ENCODE results near the gene ALG2.
"Not testable (repeated sequence)": the region's sequence is repeated elsewhere in the genome, so short reads cannot be mapped to it uniquely, and the experiment has no call there.

Gene ALG2

GRCh38 chr9:99255651-99256050 is 33.9 kb upstream of the ALG2 start:
- no peaks in the 10 kb centered on the region for H3K9me3 ChIP-seq (ENCODE audit: control insufficient read depth, insufficient read depth, low read length)
- H3K27ac ChIP-seq (ENCODE audit: low read depth, low read length) = no peak overlapping the region
- H3K4me3 ChIP-seq (ENCODE audit: low read depth, low read length) = no peak overlapping the region
- no peaks in the 10 kb centered on the region for H3K27me3 ChIP-seq (ENCODE audit: control insufficient read depth, insufficient read depth, low read length)
- H3K36me3 ChIP-seq (ENCODE audit: control insufficient read depth, insufficient read depth, low read length) = no peaks in the 10 kb centered on the region
- H3K9ac ChIP-seq (ENCODE audit: low read depth, low read length) = no peak overlapping the region
- H3K4me1 ChIP-seq (ENCODE audit: control insufficient read depth, insufficient read depth, low read length) = peaks cover 9% of the 10 kb centered on the region; the same call in 1 of the 2 replicates

GRCh38 chr9:99253772-99254431 is 32.2 kb upstream of the ALG2 start:
- Histone ChIP-seq H3K4me1 (ENCODE audit: control insufficient read depth, insufficient read depth, low read length) (no peaks in the 10 kb centered on the region; the same call in 1 of the 2 replicates), H3K27ac (ENCODE audit: low read depth, low read length) (no peak overlapping the region), H3K4me3 (ENCODE audit: low read depth, low read length) (no peak overlapping the region), H3K36me3 (ENCODE audit: control insufficient read depth, insufficient read depth, low read length) (no peaks in the 10 kb centered on the region), H3K9ac (ENCODE audit: low read depth, low read length) (no peak overlapping the region), H3K9me3 (ENCODE audit: control insufficient read depth, insufficient read depth, low read length) (no peaks in the 10 kb centered on the region), H3K27me3 (ENCODE audit: control insufficient read depth, insufficient read depth, low read length) (no peaks in the 10 kb centered on the region)

DNA sequence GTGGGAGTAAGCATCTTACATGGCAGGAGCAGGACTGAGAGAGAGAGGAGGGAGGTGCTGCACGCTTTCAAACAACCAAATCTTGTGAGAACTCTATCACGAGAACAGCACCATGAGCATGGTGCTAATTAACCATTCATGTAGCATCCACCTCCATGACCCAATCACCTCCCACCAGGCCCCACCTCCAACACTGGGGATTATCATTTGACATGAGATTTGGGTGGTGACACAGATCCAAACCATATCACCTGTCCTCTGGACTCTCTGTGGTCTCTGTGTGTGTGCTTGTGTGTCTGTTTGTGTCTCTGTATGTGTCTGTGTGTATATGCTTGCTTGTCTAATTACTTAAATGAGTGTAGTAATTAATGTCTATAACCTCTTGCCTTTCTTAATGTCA is 31.4 kb upstream of the ALG2 start:
- no peaks in the 10 kb centered on the region for H3K9me3 ChIP-seq (ENCODE audit: control insufficient read depth, insufficient read depth, low read length)
- H3K27ac ChIP-seq (ENCODE audit: low read depth, low read length) = no peak overlapping the region
- no peaks in the 10 kb centered on the region for H3K36me3 ChIP-seq (ENCODE audit: control insufficient read depth, insufficient read depth, low read length)
- H3K4me1 ChIP-seq (ENCODE audit: control insufficient read depth, insufficient read depth, low read length) = no peaks in the 10 kb centered on the region
- H3K4me3 ChIP-seq (ENCODE audit: low read depth, low read length) = no peak overlapping the region
- H3K9ac ChIP-seq (ENCODE audit: low read depth, low read length) = no peak overlapping the region
- H3K27me3 ChIP-seq (ENCODE audit: control insufficient read depth, insufficient read depth, low read length) = no peaks in the 10 kb centered on the region

- H3K27ac ChIP-seq (ENCODE audit: low read depth, low read length) = no peak overlapping the region
- no peaks in the 10 kb centered on the region for H3K9me3 ChIP-seq (ENCODE audit: control insufficient read depth, insufficient read depth, low read length)
- H3K36me3 ChIP-seq (ENCODE audit: control insufficient read depth, insufficient read depth, low read length) = no peaks in the 10 kb centered on the region
- H3K4me1 ChIP-seq (ENCODE audit: control insufficient read depth, insufficient read depth, low read length) = no peaks in the 10 kb centered on the region
- H3K4me3 ChIP-seq (ENCODE audit: low read depth, low read length) = no peak overlapping the region
- no peaks in the 10 kb centered on the region for H3K27me3 ChIP-seq (ENCODE audit: control insufficient read depth, insufficient read depth, low read length)
- no peak overlapping the region for H3K9ac ChIP-seq (ENCODE audit: low read depth, low read length)
Measured at GRCh38 chr9:99251157-99251556, 29.4 kb upstream of the ALG2 start.

DNA sequence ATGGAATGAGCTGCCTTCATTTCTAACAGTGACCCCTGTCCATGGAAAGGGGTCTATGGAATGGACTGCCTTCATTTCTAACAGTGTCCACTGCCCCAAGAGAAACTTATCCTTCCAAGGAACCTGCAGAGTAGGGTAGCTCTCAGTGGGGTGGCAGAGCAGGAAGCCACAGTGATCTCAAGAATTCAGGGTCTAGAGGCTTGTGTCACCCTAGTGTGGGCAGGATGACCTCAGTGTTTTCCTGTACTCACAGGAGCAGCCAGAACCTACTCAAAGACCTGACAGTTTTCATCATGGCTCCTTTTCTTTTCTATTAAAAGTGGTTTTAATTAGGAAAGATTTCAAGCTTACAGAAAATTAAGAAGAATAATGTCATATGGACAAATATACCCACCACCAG is 27.9 kb upstream of the ALG2 start:
- no peak overlapping the region for H3K27ac ChIP-seq (ENCODE audit: low read depth, low read length)

DNA sequence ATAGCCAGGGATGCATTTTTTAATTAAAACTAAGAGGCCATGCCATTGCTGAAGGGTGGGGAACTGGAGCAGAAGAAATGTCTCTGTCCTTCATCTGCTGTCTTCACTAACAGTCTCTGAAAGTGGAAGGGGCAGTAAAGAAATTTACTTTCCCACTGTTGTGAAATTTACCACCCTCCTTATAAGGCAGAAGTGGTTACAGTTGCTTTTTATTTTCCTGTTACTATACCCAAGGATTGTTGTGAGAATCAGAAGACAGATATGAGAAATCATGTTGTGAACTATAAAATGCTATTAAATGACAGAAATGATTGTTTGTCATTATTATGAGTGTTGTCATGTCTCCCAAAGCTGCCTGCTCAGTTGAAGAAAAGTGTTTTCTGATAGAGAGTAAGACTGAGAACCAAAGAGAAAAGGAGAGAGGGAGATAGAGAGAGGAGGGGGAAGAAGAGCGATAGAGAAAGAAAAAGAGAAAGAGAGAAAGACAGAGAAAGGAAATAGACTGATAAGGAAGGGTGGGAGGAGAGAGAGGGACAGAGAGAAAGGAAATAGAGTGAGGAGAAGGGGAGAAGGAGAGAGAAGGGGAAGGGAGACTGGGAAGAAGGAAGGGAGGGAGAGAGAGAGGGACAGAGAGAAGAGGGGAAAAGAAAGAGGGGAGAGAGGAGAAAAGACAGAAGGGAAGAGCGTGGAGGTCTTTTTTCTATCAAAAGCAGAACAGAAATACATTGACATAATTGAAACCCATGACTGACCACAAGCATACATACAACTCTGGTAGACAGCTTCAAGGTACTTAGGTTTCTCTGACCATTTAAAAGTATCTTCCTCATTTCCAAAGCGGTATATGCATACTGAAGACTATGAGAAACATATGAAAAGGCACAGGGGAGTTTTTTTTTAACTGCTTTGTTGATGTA is 22.9 kb upstream of the ALG2 start:
- Histone ChIP-seq H3K27ac (ENCODE audit: low read depth, low read length) (no peak overlapping the region), H3K27me3 (ENCODE audit: control insufficient read depth, insufficient read depth, low read length) (no peaks in the 10 kb centered on the region), H3K9ac (ENCODE audit: low read depth, low read length) (no peak overlapping the region), H3K36me3 (ENCODE audit: control insufficient read depth, insufficient read depth, low read length) (peaks cover 3% of the 10 kb centered on the region; the same call in 1 of the 2 replicates), H3K4me1 (ENCODE audit: control insufficient read depth, insufficient read depth, low read length) (no peaks in the 10 kb centered on the region), H3K4me3 (ENCODE audit: low read depth, low read length) (no peak overlapping the region), H3K9me3 (ENCODE audit: control insufficient read depth, insufficient read depth, low read length) (no peaks in the 10 kb centered on the region)

More for the DNA sequence above, 27.9 kb upstream of the ALG2 start:
- no peak overlapping the region for H3K4me3 ChIP-seq (ENCODE audit: low read depth, low read length)
- no peaks in the 10 kb centered on the region for H3K27me3 ChIP-seq (ENCODE audit: control insufficient read depth, insufficient read depth, low read length)
- H3K36me3 ChIP-seq (ENCODE audit: control insufficient read depth, insufficient read depth, low read length) = no peaks in the 10 kb centered on the region
- no peaks in the 10 kb centered on the region for H3K4me1 ChIP-seq (ENCODE audit: control insufficient read depth, insufficient read depth, low read length)
- H3K9ac ChIP-seq (ENCODE audit: low read depth, low read length) = no peak overlapping the region
- H3K9me3 ChIP-seq (ENCODE audit: control insufficient read depth, insufficient read depth, low read length) = no peaks in the 10 kb centered on the region

- H3K4me1 ChIP-seq (ENCODE audit: control insufficient read depth, insufficient read depth, low read length) = no peaks in the 10 kb centered on the region
- no peaks in the 10 kb centered on the region for H3K27me3 ChIP-seq (ENCODE audit: control insufficient read depth, insufficient read depth, low read length)
- H3K9ac ChIP-seq (ENCODE audit: low read depth, low read length) = no peak overlapping the region
- H3K36me3 ChIP-seq (ENCODE audit: control insufficient read depth, insufficient read depth, low read length) = peaks cover 3% of the 10 kb centered on the region; the same call in 1 of the 2 replicates
- H3K4me3 ChIP-seq (ENCODE audit: low read depth, low read length) = no peak overlapping the region
- H3K9me3 ChIP-seq (ENCODE audit: control insufficient read depth, insufficient read depth, low read length) = no peaks in the 10 kb centered on the region
- H3K27ac ChIP-seq (ENCODE audit: low read depth, low read length) = no peak overlapping the region
Measured at GRCh38 chr9:99241106-99241505, 19.4 kb upstream of the ALG2 start.

DNA sequence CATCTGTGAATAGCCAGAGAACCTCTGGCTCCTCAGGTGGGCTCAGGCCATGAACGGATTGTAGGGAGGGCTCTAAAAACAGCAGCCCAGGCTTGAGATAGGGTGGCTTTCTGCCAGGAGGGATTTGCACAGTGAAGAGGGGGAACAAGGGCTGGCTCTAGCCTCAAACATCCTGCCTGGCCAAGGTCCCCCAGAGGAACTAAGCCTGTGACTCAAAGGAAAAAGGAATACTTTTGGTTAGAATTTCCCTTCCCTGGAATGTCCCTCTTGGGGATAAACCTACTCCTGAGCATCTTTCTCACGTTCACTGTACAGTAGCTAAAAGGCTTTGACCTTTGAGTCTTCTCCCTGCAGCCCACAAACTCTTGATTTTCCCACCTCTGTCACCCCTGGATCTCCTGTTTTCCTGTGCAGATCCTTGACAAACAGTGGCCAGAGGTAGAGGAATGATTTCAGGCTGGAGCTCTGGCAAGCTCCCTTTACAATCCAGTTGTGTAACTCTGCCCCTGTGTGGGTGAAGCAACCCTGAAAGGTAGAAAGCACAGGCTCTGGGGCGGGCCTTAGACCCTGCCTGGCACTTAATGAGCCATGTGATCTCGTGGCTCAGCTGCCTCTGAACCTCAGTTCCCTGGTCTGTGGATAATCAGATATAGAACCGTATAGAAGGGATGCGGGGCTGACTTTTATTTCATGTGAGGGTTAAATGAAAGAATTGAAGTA is 17.8 kb upstream of the ALG2 start:
- peaks cover 3% of the 10 kb centered on the region; the same call in 1 of the 2 replicates for H3K36me3 ChIP-seq (ENCODE audit: control insufficient read depth, insufficient read depth, low read length)
- H3K4me3 ChIP-seq (ENCODE audit: low read depth, low read length) = no peak overlapping the region
- H3K9ac ChIP-seq (ENCODE audit: low read depth, low read length) = no peak overlapping the region
- H3K9me3 ChIP-seq (ENCODE audit: control insufficient read depth, insufficient read depth, low read length) = no peaks in the 10 kb centered on the region
- no peaks in the 10 kb centered on the region for H3K4me1 ChIP-seq (ENCODE audit: control insufficient read depth, insufficient read depth, low read length)
- no peak overlapping the region for H3K27ac ChIP-seq (ENCODE audit: low read depth, low read length)
- H3K27me3 ChIP-seq (ENCODE audit: control insufficient read depth, insufficient read depth, low read length) = no peaks in the 10 kb centered on the region

DNA sequence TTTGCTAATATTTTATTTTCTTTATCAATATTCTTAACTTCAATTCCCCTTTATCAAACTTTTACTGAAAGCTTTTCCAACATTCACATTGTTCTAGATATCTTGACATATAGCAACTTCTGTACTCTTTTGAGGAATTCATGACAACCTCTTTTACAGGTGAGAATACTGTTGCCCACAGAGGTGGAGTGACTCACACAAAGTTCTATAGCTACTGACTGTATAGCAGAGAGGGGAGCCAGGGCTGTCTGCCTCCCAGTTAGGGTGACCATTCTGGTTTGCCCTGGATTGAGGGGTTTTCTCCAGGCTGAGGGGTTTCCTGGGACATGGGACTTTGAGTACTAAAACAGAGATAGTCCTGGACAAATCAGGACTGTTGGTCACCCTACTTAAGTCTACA is 16.6 kb upstream of the ALG2 start:
- Histone ChIP-seq H3K27ac (ENCODE audit: low read depth, low read length) (no peak overlapping the region), H3K36me3 (ENCODE audit: control insufficient read depth, insufficient read depth, low read length) (peaks cover 5% of the 10 kb centered on the region; the same call in 1 of the 2 replicates), H3K9me3 (ENCODE audit: control insufficient read depth, insufficient read depth, low read length) (no peaks in the 10 kb centered on the region), H3K4me1 (ENCODE audit: control insufficient read depth, insufficient read depth, low read length) (no peaks in the 10 kb centered on the region), H3K27me3 (ENCODE audit: control insufficient read depth, insufficient read depth, low read length) (no peaks in the 10 kb centered on the region), H3K9ac (ENCODE audit: low read depth, low read length) (no peak overlapping the region), H3K4me3 (ENCODE audit: low read depth, low read length) (no peak overlapping the region)

DNA sequence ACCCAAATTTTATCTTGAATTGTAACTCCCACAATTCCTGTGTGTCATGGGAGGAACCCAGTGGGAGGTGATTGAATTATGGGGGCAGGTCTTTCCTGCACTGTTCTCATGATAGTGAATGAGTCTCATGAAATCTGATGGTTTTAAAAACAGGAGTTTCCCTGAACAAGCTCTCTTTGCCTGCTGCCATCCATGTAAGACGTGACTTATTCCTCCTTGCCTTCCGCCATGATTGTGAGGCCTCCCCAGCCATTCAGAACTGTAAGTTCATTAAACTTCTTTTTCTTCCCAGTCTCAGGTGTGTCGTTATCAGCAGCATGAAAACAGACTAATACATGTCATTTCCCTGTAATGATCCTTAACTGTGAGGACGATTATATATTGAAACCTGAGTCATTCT is 16.1 kb upstream of the ALG2 start:
- H3K27me3 ChIP-seq (ENCODE audit: control insufficient read depth, insufficient read depth, low read length); H3K9ac ChIP-seq (ENCODE audit: low read depth, low read length); H3K4me1 ChIP-seq (ENCODE audit: control insufficient read depth, insufficient read depth, low read length); H3K4me3 ChIP-seq (ENCODE audit: low read depth, low read length); H3K36me3 ChIP-seq (ENCODE audit: control insufficient read depth, insufficient read depth, low read length); H3K27ac ChIP-seq (ENCODE audit: low read depth, low read length); H3K9me3 ChIP-seq (ENCODE audit: control insufficient read depth, insufficient read depth, low read length): not testable (repeated sequence)

DNA sequence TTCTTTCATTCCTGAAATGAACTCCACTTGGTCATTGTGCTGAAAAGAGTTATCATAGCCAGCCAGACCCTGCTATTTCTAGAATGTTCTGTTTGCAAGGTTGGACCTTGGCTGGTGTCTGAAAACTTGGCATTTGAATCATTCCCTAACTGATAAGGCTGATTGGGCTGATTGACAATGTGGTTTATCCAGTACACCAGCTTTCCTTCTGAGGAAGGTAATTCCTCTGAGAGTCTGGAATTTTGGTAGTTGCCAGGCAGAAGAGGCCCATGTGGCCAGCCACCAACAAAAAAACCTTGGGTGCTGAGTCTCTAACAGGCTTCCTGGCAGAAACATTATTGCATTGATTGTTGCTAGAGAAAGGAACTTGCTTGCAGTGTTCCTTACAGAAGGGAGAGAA is 15.6 kb upstream of the ALG2 start:
- no peak overlapping the region for H3K9ac ChIP-seq (ENCODE audit: low read depth, low read length)
- no peaks in the 10 kb centered on the region for H3K4me1 ChIP-seq (ENCODE audit: control insufficient read depth, insufficient read depth, low read length)

More for the DNA sequence above, 15.6 kb upstream of the ALG2 start:
- peaks cover 15% of the 10 kb centered on the region for H3K36me3 ChIP-seq (ENCODE audit: control insufficient read depth, insufficient read depth, low read length)
- no peaks in the 10 kb centered on the region for H3K27me3 ChIP-seq (ENCODE audit: control insufficient read depth, insufficient read depth, low read length)
- no peaks in the 10 kb centered on the region for H3K9me3 ChIP-seq (ENCODE audit: control insufficient read depth, insufficient read depth, low read length)
- no peak overlapping the region for H3K4me3 ChIP-seq (ENCODE audit: low read depth, low read length)
- H3K27ac ChIP-seq (ENCODE audit: low read depth, low read length) = no peak overlapping the region

Data from HUES48 (cell line).